ENCODE results near the gene PTDSS2.

Gene PTDSS2

DNA sequence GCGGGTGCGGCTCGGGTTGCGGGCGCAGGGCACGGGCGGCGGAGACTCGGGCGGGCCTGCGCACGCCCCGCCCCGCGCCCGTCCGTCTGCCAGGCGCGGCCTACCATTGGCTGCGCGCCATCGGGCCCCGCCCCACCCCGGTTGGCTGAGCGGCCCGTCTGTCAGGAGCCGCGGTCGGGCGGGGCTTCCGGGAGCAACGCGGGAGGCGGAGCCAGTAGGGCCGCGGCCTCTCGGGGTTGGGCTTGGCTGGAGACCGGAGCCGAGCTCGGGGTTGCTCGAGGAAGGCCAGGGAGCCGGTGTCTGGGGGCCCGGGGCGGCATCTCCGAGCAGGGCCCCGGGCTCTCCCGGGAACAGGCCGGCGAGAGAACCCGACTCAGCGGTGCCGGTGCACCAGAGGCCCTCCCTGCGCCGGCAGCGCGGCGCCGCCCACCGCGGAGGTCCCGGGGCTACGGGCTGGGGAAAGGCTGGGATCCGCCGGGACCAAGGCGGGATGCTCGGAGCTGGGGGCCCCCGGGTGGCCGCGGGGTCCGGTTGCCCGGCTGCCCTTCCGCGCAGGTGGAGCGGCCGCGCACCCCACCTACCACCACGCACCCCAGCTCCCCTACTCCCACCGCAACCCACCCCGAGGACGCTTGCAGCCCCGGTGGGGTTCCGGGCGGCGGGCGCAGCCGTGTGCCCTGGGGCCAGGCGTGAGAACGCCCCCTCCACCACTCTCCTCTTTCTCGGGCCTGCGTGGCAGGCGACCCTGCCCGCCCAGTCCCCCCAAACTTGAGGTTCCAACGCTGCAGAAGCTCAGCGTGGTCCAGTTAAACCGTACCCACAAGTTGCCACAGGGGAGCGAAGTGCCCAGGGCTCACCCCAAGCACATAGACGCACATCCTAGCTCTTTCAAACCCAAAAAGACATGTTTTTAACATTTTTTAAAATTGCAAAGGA, 85.7 kb downstream of the PTDSS2 start, which contains the start of gene HRAS:
HRAS (minus strand) TSS at position 58 of the 936 bp plus-strand sequence.
- TF ChIP-seq, protein P1, sequence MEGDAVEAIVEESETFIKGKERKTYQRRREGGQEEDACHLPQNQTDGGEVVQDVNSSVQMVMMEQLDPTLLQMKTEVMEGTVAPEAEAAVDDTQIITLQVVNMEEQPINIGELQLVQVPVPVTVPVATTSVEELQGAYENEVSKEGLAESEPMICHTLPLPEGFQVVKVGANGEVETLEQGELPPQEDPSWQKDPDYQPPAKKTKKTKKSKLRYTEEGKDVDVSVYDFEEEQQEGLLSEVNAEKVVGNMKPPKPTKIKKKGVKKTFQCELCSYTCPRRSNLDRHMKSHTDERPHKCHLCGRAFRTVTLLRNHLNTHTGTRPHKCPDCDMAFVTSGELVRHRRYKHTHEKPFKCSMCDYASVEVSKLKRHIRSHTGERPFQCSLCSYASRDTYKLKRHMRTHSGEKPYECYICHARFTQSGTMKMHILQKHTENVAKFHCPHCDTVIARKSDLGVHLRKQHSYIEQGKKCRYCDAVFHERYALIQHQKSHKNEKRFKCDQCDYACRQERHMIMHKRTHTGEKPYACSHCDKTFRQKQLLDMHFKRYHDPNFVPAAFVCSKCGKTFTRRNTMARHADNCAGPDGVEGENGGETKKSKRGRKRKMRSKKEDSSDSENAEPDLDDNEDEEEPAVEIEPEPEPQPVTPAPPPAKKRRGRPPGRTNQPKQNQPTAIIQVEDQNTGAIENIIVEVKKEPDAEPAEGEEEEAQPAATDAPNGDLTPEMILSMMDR (IDR thresholded peaks at IDR 0.05; ENCODE audit: low read depth, low read length): no peak
- peak; percentile 94 to 97 for DNase-seq (ENCODE audit: low read depth in 2 of 2)
- H3K4me3 ChIP-seq (replicated peaks in 1 of 2; ENCODE audit: low read depth in 2 of 2, low read length in 2 of 2): peak within 1 kb of the TSS; percentile 80

DNA sequence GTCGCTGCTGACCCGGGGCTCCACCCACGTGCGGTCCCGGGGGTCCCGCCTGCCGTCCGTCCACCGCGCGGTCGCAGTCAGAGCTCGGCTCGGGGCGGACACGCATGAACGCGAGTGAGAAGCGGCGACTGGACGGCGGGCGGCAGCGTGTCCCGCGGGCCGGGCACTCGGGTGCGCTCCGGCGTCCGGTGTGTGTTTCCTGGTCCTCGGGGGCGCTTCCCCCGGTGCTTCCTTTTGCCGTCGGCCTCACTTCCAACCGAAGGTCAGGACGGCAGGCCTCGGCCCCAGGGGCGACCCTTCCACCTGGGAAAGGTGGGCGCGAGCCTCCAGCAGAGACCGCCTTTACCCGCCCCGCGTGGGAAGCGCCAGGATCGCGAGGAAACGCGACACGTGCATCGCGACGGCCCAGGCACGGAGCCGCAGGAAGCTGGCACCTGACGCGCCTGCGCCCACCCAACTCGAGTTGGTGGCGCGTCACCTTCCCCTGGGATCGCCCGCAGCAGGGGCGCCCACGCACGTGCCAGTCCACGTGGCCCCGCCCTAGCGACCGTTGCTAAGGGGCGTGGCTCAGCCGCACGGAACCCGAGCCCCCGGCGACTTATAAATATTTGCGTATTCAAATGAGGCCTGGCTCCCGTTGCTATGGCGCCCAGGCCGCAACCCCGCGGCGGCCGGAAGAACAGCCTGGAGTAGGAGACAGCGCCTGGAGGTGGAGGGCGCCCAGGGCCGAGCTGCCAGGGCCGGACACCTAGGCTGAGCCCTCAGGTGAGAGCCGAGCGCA, 87.0 kb downstream of the PTDSS2 start, which contains the start of gene LRRC56:
LRRC56 (plus strand) TSS at position 687 of the 781 bp plus-strand sequence. CDS start 3,158 bp downstream, outside the sequence.
- TF ChIP-seq, protein P1 (IDR thresholded peaks at IDR 0.05; ENCODE audit: low read depth, low read length): no peak
- DNase-seq (ENCODE audit: low read depth in 2 of 2): peak; percentile 76 to 86
- peak within 1 kb of the TSS; percentile 18 to 34 for H3K4me3 ChIP-seq (replicated peaks in 1 of 2; ENCODE audit: low read depth in 2 of 2, low read length in 2 of 2)

DNA sequence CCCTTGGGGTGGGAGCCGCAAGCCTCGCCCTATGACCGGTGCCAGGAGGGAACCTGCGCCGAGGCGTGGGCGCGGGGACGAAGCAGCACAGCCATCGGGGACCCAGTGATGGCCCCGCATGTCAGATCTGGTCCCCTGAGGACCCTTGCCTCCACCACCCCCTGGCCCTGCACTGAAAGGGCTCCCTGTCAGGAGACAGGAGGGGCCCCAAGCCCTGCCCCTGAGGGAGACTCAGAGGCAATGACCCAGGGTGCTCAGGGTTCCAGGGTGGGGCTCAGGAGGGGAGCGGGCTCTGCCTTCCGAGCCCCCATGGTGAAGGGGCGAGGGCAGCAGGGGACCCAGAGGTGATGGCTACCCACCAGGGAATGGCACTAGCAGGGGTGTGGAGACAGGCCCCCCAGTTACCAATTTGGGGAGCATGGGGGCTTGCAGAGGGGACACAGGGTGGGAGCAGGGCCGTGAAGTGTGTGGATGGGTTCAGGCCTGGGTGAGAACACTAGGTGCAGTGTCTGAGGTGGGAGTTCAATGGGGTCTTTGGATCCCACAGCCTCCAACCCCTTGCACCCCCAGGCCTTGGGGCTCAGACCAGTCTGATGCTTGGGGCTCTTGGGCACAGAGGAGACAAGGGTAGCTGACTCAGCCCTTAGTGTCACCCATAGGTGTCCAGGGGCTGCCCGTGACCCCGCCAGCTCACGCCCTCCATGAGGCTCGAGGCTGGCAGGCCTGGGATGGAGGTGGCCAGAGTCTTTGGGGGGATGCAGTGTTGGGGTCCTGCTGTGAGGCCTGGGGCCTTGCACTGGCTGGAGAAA, 87.7 kb downstream of the PTDSS2 start:
- DNase-seq (ENCODE audit: low read depth in 2 of 2): no peak
- TF ChIP-seq, protein P1 (IDR thresholded peaks at IDR 0.05; ENCODE audit: low read depth, low read length): no peak
- H3K4me3 ChIP-seq (replicated peaks in 1 of 2; ENCODE audit: low read depth in 2 of 2, low read length in 2 of 2): peak overlapping the region in 1 of 2 donors; percentile 34

DNA sequence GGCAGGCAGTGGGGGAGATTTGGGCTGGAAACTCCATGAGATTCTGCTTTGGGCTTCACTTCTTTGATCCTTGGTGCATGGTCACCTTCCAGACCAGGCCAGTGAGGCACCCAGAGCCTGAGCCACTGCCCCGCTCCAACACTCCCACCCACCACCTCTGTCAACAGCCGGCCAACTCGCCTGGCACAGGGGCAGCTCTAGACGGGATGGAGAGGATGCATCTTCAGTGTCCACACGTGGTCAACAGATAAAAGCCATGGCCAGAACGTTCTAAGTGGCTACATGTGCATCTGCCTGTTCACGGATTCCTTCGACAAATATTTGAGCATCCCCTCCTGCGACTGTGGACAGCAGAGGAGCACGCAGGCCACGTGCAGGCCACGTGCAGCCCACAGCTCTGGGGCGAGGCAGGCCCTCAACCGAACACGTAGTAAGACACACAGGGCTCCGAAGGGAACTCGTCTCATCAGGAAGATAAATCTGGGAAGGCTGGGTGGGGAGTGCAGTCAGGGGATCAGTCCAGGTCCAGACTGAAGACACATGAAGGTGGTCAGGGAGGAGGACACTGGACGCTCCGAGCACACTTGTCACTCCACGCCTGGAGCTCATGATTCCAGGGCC, 88.5 kb downstream of the PTDSS2 start:
- TF ChIP-seq, protein P1 (IDR thresholded peaks at IDR 0.05; ENCODE audit: low read depth, low read length): no peak
- H3K4me3 ChIP-seq (replicated peaks in 1 of 2; ENCODE audit: low read depth in 2 of 2, low read length in 2 of 2): no peak overlapping the region
- DNase-seq (ENCODE audit: low read depth in 2 of 2): no peak

DNA sequence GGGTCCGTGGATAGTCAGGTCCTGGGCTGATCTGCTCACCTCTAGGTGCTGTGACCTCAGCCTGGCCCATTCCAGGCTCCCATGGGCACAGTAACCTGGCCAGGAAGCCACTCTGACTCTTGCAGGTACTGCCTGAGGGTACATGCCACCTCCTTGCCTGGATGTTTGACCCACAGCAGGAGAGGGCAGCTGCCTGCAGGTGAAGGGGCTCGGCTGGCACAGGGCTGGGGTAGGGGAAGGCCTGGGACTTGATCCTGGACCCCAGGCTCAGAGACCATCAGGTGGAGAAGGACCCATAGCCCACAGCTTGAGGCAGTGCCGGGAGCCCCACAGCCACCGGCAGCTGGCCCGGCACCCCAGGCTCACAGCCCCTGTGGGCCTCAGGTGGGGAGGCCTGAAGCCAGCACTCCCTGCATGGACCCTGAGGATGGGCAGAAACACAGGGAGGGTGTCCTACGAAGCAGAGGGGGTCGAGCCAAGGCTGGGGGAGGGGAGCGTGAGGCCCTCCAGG, 89.9 kb downstream of the PTDSS2 start:
- TF ChIP-seq, protein P1 (IDR thresholded peaks at IDR 0.05; ENCODE audit: low read depth, low read length): no peak
- DNase-seq (ENCODE audit: low read depth in 2 of 2): no peak
- H3K4me3 ChIP-seq (replicated peaks in 1 of 2; ENCODE audit: low read depth in 2 of 2, low read length in 2 of 2): no peak overlapping the region

All from cardiac fibroblast (primary cell).